H7 (cell line): ENCODE data around the gene JRKL. TPM values are rescaled to one million over a fixed set of nuclear protein-coding genes. Genes with fewer than 3 reads are reported as not detected.
"Not testable (repeated sequence)": the region's sequence is repeated elsewhere in the genome, so short reads cannot be mapped to it uniquely, and the experiment has no call there.

Source experiments
- DNase-seq: peaks from one replicate; pipeline ENCODE4 v3.0.0; 2012
- H3K27me3 ChIP-seq: 2 replicates; pipeline ENCODE4 v1.6.0; 2011; ENCODE audit warnings: mild to moderate bottlenecking, low read length; ENCODE audit not compliant: control insufficient read depth, insufficient read depth
- H3K36me3 ChIP-seq: replicated peaks from 2 replicates; pipeline ENCODE4 v1.5.1; 2011; ENCODE audit warnings: low read length; ENCODE audit not compliant: control insufficient read depth, insufficient read depth
- H3K4me3 ChIP-seq: 2 replicates; pipeline ENCODE4 v1.5.1; 2011; ENCODE audit warnings: low read depth, mild to moderate bottlenecking, control low read depth, low read length, moderate library complexity; ENCODE audit not compliant: insufficient read depth
- total RNA-seq: library from RNA; depleted of rRNA; stranded (reverse); fragments of >200 nt; shearing (Covaris generic); gene quantifications from 2 replicates; pipeline ENCODE4 v1.2.3, GENCODE V29; 2014

The JRKL gene
- total RNA-seq, 1 experiment from 2014 or later: 3.8 TPM

DNA sequence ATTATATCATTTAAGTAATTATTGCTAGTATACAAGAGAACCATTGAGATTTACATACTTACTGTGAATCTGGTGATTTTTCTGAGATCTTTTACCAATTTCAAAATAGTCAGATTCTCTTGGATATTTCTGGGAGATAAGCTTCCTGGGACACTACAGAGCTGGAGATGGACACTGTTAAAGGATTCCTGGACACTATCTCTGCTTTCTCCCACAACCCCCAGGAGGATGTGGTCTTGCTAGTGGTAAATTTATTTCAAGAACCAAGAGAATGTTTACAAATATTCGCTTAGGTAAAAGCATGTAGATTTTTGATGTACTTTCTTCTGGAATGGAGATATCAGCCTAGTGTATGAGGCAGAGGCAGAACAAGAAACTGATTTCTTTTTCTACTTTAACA, 13.0 kb upstream of the JRKL start:
- no peaks in the 10 kb centered on the region; the same call in 1 of the 2 replicates for H3K36me3 ChIP-seq
- no peaks in the 10 kb centered on the region for H3K27me3 ChIP-seq
- no peak for DNase-seq
- no peak overlapping the region for H3K4me3 ChIP-seq

DNA sequence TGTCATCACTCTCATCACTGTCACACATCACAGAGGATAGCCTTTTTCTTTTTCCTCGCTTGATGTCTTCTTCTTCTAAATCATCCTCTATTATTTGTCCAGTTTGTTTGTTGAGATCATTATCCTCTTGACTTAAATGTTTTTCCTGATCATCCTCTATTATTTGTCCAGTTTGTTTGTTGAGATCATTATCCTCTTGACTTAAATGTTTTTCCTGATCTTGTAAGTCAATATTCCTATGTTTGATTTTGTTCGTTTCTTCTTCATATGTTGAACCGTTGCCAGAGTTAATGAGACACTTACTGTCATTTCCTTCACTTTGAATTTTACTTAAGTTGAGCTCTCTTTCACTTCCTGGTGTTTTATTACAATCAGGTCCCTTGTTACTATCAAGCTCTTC, 5.7 kb upstream of the JRKL start:
- H3K4me3 ChIP-seq: no peak overlapping the region
- DNase-seq: no peak
- no peaks in the 10 kb centered on the region for H3K27me3 ChIP-seq
- no peaks in the 10 kb centered on the region; the same call in 1 of the 2 replicates for H3K36me3 ChIP-seq

DNA sequence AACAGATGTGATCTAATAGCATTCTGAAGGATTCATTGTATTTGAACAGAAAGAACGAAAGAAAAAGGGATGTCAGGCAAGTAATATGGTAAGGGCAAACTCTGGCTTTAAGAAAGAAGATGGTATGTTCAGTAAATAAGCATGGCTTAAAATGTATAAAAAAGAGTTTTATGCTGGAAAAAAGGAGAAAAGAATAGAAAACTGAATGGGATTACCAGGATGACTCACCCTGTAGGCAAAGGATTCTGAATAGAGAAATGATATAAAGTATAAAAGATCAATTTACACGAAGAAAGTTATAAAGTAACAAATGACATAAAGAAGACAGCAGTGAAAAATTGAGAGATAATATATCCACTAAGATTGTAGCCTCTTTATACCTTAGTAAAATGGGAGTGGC, 4.6 kb upstream of the JRKL start:
- no peak for DNase-seq
- H3K4me3 ChIP-seq: no peak overlapping the region
- no peaks in the 10 kb centered on the region; the same call in 1 of the 2 replicates for H3K36me3 ChIP-seq
- no peaks in the 10 kb centered on the region for H3K27me3 ChIP-seq

DNA sequence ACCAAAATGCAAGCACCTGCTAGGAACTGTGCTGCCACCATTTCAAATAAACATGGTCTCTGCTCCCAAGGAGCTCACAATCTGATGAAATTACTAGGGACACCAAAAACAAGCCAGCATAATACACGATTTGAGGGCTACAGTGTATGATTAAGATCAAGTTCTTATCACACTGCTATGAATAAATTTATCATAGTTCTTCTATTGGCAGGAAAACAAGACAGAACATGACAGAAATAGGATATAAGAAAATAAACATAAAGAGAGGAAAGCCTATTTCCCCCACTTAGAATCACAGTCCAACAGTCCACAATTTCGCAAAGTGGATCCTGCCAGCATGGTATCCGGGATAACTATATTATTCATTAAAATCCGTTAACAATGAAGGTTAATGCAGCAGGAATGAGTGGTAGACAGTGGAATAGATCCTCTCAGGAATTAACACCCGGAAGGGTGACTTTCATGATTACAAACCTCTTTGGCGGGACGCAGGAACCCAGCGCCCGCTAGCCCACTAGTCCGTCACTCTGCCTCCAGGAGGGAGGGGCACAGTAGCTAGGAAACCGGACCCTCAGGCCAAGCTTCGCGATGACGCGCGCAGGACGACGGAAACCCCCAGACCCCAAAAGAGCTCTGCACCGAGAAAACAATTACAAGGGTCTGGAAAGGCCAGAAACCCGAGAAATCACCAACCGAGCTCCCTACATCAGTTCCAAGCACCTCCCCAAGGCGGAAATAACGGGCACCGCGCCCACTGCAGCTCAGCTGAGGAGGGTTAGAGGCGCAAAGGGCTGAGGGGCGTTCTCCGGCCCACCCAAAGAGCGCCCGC, 708 bp upstream of the JRKL start:
- no peaks in the 10 kb centered on the region for H3K36me3 ChIP-seq
- peak overlapping the region; percentile 82 for H3K4me3 ChIP-seq
- peak; percentile 66 for DNase-seq
- no peaks in the 10 kb centered on the region for H3K27me3 ChIP-seq

DNA sequence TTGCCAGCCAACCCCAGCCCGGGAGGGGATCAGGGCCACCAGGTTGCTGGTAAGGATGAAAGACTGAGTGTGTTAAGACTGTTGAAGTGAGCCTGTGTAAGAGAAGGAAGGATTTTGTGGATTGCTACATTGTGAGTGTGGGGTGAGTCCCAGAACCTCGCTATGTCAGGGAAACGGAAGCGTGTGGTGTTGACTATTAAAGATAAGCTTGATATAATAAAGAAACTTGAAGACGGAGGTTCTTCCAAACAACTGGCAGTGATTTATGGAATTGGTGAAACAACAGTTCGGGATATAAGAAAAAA, 627 bp downstream of the JRKL start:
- Histone ChIP-seq H3K4me3 (peak overlapping the region; percentile 82), H3K36me3 (no peaks in the 10 kb centered on the region), H3K27me3 (no peaks in the 10 kb centered on the region)
- no peak for DNase-seq

DNA sequence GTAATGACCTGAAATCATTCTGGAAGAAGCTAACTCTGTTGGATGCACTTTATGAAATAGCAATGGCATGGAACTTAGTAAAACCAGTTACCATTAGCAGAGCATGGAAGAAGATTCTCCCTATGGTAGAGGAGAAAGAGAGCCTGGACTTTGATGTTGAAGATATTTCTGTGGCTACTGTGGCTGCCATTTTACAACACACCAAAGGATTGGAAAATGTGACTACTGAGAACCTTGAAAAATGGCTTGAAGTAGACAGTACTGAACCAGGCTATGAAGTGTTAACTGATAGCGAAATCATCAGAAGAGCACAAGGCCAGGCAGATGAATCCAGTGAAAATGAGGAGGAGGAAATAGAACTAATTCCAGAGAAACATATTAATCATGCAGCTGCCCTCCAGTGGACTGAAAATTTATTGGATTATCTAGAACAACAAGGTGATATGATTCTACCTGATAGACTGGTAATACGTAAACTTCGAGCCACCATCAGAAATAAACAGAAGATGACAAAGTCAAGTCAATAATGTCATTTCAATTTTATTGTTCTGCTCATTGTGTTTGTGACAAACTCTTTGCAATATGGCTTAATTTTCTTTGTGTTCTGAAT, 2.0 kb downstream of the JRKL start:
- no peaks in the 10 kb centered on the region for H3K36me3 ChIP-seq
- no peak for DNase-seq
- no peak overlapping the region for H3K4me3 ChIP-seq
- no peaks in the 10 kb centered on the region for H3K27me3 ChIP-seq

DNA sequence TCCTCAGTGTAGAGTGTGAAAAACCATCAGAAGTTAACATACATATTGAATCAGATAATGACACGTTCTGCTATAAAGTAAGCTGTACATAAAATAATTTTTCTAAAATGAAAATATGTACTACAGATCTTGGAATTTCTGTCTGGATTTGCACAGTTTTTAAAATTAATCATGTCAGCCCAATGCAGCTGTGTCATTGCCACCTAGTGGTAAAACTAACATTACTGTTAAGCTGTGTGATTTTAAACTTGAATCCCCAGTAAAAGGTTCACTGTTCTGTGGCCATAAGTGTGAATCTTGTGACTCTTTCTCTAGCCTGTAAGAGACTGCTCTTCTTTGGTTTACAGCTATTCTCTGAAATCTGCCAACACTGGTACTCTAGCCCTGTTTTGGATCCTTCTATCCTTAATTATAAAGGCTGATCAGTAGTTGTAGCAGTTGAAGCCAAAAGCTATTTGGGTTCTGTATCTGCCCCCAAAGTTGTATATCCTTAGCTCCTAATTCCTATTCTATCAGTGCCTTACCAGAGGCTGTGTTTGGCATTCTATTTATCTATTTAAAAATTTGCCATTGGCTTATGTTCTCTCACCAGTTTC, 4.0 kb downstream of the JRKL start:
- peak; percentile 30 for DNase-seq
- Histone ChIP-seq H3K4me3 (no peak overlapping the region), H3K36me3 (no peaks in the 10 kb centered on the region), H3K27me3 (no peaks in the 10 kb centered on the region)

DNA sequence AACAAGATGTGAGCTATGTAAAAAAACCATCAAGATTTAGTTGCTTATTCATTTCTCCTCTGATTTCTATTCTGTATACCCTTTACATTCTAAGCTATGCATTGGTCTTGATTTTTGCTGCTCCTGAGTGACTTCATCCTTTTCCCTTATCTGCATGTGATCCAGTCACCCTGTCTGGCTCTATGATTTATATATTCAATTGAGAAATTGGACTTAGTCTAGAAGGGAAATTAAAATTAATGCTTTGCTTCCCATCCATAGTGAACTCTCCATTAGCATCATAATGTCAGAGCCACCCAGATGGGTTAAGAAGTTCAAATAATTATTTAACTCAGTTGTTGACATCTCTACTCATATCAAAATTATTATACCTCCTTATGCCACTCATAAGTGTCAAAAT, 5.0 kb downstream of the JRKL start:
- Histone ChIP-seq H3K4me3 (no peak overlapping the region), H3K36me3 (no peaks in the 10 kb centered on the region), H3K27me3 (no peaks in the 10 kb centered on the region)
- no peak for DNase-seq

DNA sequence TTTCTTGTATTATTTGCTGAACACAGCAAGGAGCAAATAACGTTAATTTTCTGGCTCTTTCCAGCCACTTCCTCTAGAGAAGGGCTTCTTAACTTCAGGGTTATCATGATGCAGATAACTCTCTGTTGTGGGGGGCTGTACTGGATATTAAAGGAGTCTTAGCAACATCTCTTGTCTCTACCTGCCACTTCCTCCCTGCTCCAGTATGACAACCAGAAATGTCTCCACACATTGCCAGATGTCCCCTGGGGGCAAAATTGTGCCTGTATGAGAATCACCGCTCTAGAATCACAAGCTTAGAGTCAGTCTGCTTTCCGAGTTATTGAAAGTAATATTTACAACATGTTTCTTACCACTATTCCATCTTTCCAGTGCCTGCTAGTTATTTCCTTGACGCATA, 6.8 kb downstream of the JRKL start:
- Histone ChIP-seq H3K4me3 (no peak overlapping the region), H3K27me3 (no peaks in the 10 kb centered on the region), H3K36me3 (no peaks in the 10 kb centered on the region)
- DNase-seq: no peak

DNA sequence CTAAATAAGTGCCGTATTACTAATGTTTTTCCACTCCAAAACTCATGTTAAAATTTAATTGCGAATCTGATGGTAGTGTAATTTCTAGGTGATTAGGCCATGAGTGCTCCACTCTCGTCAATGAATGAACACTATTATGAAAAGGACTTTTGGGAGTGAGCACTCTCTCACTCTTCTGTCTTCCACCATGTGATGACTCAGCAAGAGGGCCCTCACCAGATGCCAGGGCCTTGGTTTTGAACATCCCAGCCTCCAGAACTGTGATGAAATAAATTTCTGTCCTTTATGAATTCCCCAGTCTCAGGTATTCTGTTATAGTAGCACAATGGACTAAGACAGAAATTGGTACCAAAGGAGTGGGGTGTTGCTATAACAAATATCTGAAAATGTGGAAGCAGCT, 8.1 kb downstream of the JRKL start:
- Histone ChIP-seq H3K4me3 (no peak overlapping the region), H3K27me3 (no peaks in the 10 kb centered on the region), H3K36me3 (no peaks in the 10 kb centered on the region)
- no peak for DNase-seq

DNA sequence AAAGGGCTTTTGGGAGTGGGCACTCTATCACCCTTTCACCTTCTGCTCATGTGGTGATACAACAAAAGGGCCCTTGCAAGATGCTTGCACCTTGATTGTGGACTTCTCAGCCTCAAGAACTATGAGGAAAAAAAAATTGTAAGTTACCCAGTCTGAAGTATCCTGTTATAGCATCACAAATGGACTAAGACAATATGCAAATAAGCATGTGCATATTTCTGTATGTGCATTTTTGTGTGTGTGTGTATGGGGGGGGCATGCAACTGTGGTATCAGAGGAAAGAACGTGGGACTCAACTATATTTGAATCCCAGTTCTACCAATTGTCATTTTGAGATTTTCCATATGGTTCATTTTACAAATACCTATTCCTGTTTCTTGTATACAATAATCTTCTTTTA, 10.9 kb downstream of the JRKL start:
- H3K4me3 ChIP-seq: no peak overlapping the region
- no peaks in the 10 kb centered on the region for H3K27me3 ChIP-seq
- DNase-seq: no peak
- H3K36me3 ChIP-seq: no peaks in the 10 kb centered on the region

DNA sequence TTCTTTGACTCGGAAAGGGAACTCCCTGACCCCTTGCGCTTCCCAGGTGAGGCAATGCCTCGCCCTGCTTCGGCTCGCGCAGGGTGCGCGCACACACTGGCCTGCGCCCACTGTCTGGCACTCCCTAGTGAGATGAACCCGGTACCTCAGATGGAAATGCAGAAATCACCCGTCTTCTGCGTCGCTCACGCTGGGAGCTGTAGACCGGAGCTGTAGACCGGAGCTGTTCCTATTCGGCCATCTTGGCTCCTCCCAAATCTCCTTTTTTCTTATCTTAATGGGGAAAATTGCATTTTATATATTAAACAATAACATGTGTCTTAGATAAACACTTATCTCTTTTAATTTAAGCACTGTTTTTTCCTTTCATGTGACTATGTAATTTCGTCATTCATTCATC, 21.6 kb downstream of the JRKL start:
- not testable (repeated sequence) for H3K27me3 ChIP-seq, H3K36me3 ChIP-seq, DNase-seq
- H3K4me3 ChIP-seq: peak overlapping the region; percentile 38

DNA sequence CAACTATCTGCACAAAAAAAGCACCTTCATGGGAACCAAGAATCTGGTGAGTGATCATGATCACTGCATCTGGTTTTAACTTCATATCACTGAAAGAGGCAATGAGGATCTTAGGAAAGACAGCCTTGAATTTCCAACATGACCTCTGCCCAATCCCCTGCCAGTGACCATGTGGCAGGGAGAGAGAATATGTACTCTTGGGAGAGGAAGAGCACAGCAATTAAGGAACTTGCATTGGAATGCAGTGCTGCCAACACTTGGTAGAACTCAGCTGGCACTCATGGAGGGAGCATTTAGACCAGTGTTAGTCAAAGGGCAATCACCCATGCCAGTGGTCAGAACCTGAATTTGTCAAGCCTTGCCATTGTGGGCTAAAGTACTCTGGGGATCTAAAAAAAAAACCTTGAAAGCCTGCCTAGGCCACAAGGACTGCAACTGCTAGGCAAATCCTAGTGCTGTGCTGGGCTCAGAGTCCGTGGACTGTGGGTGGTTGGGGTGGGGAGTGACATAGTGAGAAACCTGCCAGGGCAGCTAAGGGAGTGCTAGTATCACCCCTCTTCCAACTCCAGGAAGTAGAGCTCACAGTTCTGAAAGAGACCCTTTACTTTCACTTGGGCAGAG, 23.1 kb downstream of the JRKL start:
- H3K36me3 ChIP-seq: no peaks in the 10 kb centered on the region
- H3K27me3 ChIP-seq: no peaks in the 10 kb centered on the region
- H3K4me3 ChIP-seq: no peak overlapping the region
- DNase-seq: no peak

DNA sequence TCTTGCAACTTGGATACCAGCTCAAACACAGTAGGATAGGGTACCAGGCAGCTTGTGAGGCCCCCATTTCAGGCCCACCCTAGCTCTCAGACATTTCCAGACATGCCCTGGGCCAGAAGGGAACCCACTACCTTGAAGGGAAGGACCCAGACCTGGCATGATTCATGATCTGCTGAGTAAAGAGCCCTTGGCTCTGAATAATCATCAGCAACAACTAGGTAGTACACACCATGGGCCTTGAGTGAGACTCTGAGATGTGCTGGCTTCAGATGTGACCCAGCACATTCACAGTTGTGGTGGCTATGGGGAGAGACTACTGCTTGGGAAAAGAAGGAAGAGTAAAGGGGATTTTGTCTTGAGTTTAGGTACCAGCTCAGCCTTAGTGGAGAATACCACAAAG, 23.6 kb downstream of the JRKL start:
- Histone ChIP-seq H3K27me3 (no peaks in the 10 kb centered on the region), H3K4me3 (no peak overlapping the region), H3K36me3 (no peaks in the 10 kb centered on the region)
- no peak for DNase-seq

DNA sequence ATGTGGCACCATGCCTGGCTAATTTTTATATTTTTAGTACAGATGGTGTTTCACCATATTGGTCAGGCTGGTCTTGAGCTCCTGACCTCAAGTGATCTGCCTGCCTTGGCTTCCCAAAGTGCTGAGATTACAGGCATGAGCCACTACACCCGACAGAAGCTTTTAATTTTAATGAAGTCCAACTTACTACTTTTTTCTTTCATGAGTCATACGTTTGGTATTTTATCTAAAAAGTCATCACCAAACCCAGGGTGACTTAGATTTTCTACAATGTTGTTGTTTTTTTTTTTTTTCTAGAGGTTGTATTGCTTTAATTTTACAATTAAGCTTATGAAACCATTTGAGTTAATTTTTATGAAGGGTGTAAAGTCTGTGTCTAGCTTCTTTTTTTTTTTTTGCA, 34.9 kb downstream of the JRKL start:
- H3K36me3 ChIP-seq: no peaks in the 10 kb centered on the region
- no peak overlapping the region for H3K4me3 ChIP-seq
- no peak for DNase-seq
- no peaks in the 10 kb centered on the region for H3K27me3 ChIP-seq
